WTC11 (cell line): ENCODE data around the gene ITPR2. TPM values are rescaled to one million over a fixed set of nuclear protein-coding genes. Genes with fewer than 3 reads are reported as not detected.

Experiments used
- ATAC-seq: fragments of 200-7000 bp; cut with Tn5 transposase; 2 replicates; pipeline ENCODE4 v1.10.0; 2021; ENCODE audit warnings: mild to moderate bottlenecking, moderate library complexity
- CTCF ChIA-PET: fragments of 300-600 bp; sonication (Branson Sonifier 250); formaldehyde crosslinking; loops from one replicate; lab custom pipeline; 2021; ENCODE audit warnings: antibody characterized with exemption; lab: Charles Lee
- POLR2A ChIA-PET: fragments of 350-600 bp; sonication (Branson Sonifier 250); formaldehyde crosslinking; loops from one replicate; lab custom pipeline; 2021; ENCODE audit warnings: antibody characterized with exemption; lab: Charles Lee
- DNase-seq: peaks from one replicate; pipeline ENCODE4 v3.0.0; 2021; ENCODE audit warnings: low spot score
- H3K27ac Mint-ChIP-seq: 2 replicates; pipeline ENCODE4 v1.8.0; 2021; ENCODE audit warnings: mixed read lengths
- H3K27me3 Mint-ChIP-seq: 2 replicates; pipeline ENCODE4 v1.8.0; 2021; ENCODE audit warnings: low read depth, mild to moderate bottlenecking, moderate library complexity, mixed read lengths
- H3K36me3 Mint-ChIP-seq: 2 replicates; pipeline ENCODE4 v1.8.0; 2021; ENCODE audit warnings: mixed read lengths
- H3K4me1 Mint-ChIP-seq: 2 replicates; pipeline ENCODE4 v1.8.0; 2022; ENCODE audit warnings: mixed read lengths
- H3K4me3 Mint-ChIP-seq: 2 replicates; pipeline ENCODE4 v1.8.0; 2021; ENCODE audit warnings: mild to moderate bottlenecking, moderate library complexity, mixed read lengths
- H3K9me3 Mint-ChIP-seq: 2 replicates; pipeline ENCODE4 v1.8.0; 2021; ENCODE audit warnings: mixed read lengths
- ATF3 ChIP-seq: sonication (generic); formaldehyde crosslinking; conservative IDR thresholded peaks from 2 replicates; pipeline ENCODE4 v1.8.1; 2022; ENCODE audit warnings: mild to moderate bottlenecking, missing genetic modification reagents
- ATF6 ChIP-seq: sonication (generic); formaldehyde crosslinking; IDR thresholded peaks from 2 replicates; pipeline ENCODE4 v1.8.1; 2023; ENCODE audit warnings: mild to moderate bottlenecking, missing genetic modification reagents
- CREM ChIP-seq: sonication (generic); formaldehyde crosslinking; IDR thresholded peaks from 2 replicates; pipeline ENCODE4 v1.8.1; 2022; ENCODE audit warnings: mild to moderate bottlenecking, missing genetic modification reagents, moderate library complexity
- E2F1 ChIP-seq: sonication (generic); formaldehyde crosslinking; IDR thresholded peaks from 2 replicates; pipeline ENCODE4 v1.8.0; 2022; ENCODE audit warnings: mild to moderate bottlenecking, missing genetic modification reagents
- ELF4 ChIP-seq: sonication (generic); formaldehyde crosslinking; IDR thresholded peaks from 2 replicates; pipeline ENCODE4 v1.8.1; 2022; ENCODE audit warnings: low read depth, mild to moderate bottlenecking, moderate library complexity, missing genetic modification reagents
- ESRRA ChIP-seq: sonication (generic); formaldehyde crosslinking; IDR thresholded peaks from 2 replicates; pipeline ENCODE4 v1.8.1; 2022; ENCODE audit warnings: mild to moderate bottlenecking, missing genetic modification reagents, borderline replicate concordance
- GRHL2 ChIP-seq: fragments of 250-450 bp; sonication (Bioruptor Pico); IDR thresholded peaks from 2 replicates; pipeline ENCODE4 v1.8.0; 2022; ENCODE audit warnings: mild to moderate bottlenecking, moderate library complexity; ENCODE audit not compliant: insufficient replicate concordance, severe bottlenecking
- IRF1 ChIP-seq: sonication (generic); formaldehyde crosslinking; IDR thresholded peaks from 2 replicates; pipeline ENCODE4 v1.8.0; 2023; ENCODE audit warnings: missing genetic modification reagents
- KAT7 ChIP-seq: sonication (generic); formaldehyde crosslinking; IDR thresholded peaks from 2 replicates; pipeline ENCODE4 v1.8.1; 2023; ENCODE audit warnings: missing genetic modification reagents, mild to moderate bottlenecking, borderline replicate concordance
- NR2C2 ChIP-seq: sonication (generic); formaldehyde crosslinking; IDR thresholded peaks from 2 replicates; pipeline ENCODE4 v1.8.0; 2022; ENCODE audit warnings: mild to moderate bottlenecking, missing genetic modification reagents
- RELA ChIP-seq: sonication (generic); formaldehyde crosslinking; IDR thresholded peaks from 2 replicates; pipeline ENCODE4 v1.8.1; 2022; ENCODE audit warnings: missing genetic modification reagents, mild to moderate bottlenecking, borderline replicate concordance
- STAT6 ChIP-seq: sonication (generic); formaldehyde crosslinking; conservative IDR thresholded peaks from 2 replicates; pipeline ENCODE4 v1.8.1; 2023; ENCODE audit warnings: mild to moderate bottlenecking, low read depth, missing genetic modification reagents, moderate library complexity
- TEAD1 ChIP-seq: sonication (generic); formaldehyde crosslinking; IDR thresholded peaks from 2 replicates; pipeline ENCODE4 v1.8.0; 2022; ENCODE audit warnings: mild to moderate bottlenecking, missing genetic modification reagents
- TEAD4 ChIP-seq: sonication (generic); formaldehyde crosslinking; IDR thresholded peaks from 2 replicates; pipeline ENCODE4 v1.8.0; 2022; ENCODE audit warnings: mild to moderate bottlenecking, missing genetic modification reagents
- USF1 ChIP-seq: sonication (generic); formaldehyde crosslinking; IDR thresholded peaks from 2 replicates; pipeline ENCODE4 v1.8.0; 2022; ENCODE audit warnings: mild to moderate bottlenecking, missing genetic modification reagents
- ZNF396 ChIP-seq: fragments of 250-450 bp; sonication (Bioruptor Pico); IDR thresholded peaks from 2 replicates; pipeline ENCODE4 v1.8.0; 2021; ENCODE audit warnings: mild to moderate bottlenecking, moderate library complexity, borderline replicate concordance
- ZNF512 ChIP-seq: sonication (generic); formaldehyde crosslinking; IDR thresholded peaks from 2 replicates; pipeline ENCODE4 v1.8.1; 2022; ENCODE audit warnings: missing genetic modification reagents, borderline replicate concordance
- ZNF532 ChIP-seq: fragments of 250-450 bp; sonication (Bioruptor Pico); IDR thresholded peaks from 2 replicates; pipeline ENCODE4 v1.9.0; 2021; ENCODE audit warnings: mild to moderate bottlenecking, borderline replicate concordance
- ZNF671 ChIP-seq: fragments of 250-450 bp; sonication (Bioruptor Pico); IDR thresholded peaks from 2 replicates; pipeline ENCODE4 v1.8.0; 2021; ENCODE audit warnings: mild to moderate bottlenecking
- total RNA-seq: library from RNA; stranded (reverse); gene quantifications from 3 replicates; pipeline ENCODE4 v1.2.3, GENCODE V29; 2021

ITPR2 gene
- total RNA-seq, 1 experiment from 2014 or later = 50.7 TPM

GRCh38 chr12:26530461-26530860 is 302.5 kb downstream of the ITPR2 start:
- Mint-ChIP-seq H3K4me3 (no peak overlapping the region), H3K27me3 (no peaks in the 10 kb centered on the region), H3K9me3 (peaks cover 13% of the 10 kb centered on the region), H3K4me1 (peaks cover 4% of the 10 kb centered on the region), H3K36me3 (peaks cover 13% of the 10 kb centered on the region), H3K27ac (no peak overlapping the region)
- no peak for ATAC-seq
- DNase-seq = no peak
- TF ChIP-seq ZNF532 (no peak), ZNF396 (CRISPR knock-in tag) (no peak), TEAD1 (no peak), IRF1 (CRISPR knock-in tag) (no peak), GRHL2 (no peak), USF1 (CRISPR knock-in tag) (no peak), ATF3 (CRISPR knock-in tag) (no peak), ATF6 (no peak), ESRRA (CRISPR knock-in tag) (no peak), ELF4 (CRISPR knock-in tag) (no peak), STAT6 (CRISPR knock-in tag) (no peak), CREM (CRISPR knock-in tag) (no peak), ZNF671 (CRISPR knock-in tag) (no peak)
- CTCF ChIA-PET = interaction anchor here (1.6 kb wide), 1 partner anchor 84 kb away, joined by 4 read pairs; no protein-coding TSS in a partner anchor
- POLR2A ChIA-PET = no interaction called here

GRCh38 chr12:26528943-26529342 is 304.1 kb downstream of the ITPR2 start:
- no peak for ATAC-seq
- Mint-ChIP-seq H3K4me1 (peaks cover 5% of the 10 kb centered on the region), H3K9me3 (peaks cover 22% of the 10 kb centered on the region), H3K27ac (no peak overlapping the region), H3K4me3 (no peak overlapping the region), H3K27me3 (no peaks in the 10 kb centered on the region), H3K36me3 (peaks cover 22% of the 10 kb centered on the region)
- no peak for DNase-seq
- ChIA-PET POLR2A (interaction anchor here (0.6 kb wide), 1 partner anchor 66 kb away, joined by 4 read pairs; no protein-coding TSS in a partner anchor), CTCF (no interaction called here)
- TF ChIP-seq RELA (CRISPR knock-in tag) (no peak), KAT7 (CRISPR knock-in tag) (no peak), ZNF512 (CRISPR knock-in tag) (no peak), CREM (CRISPR knock-in tag) (no peak), NR2C2 (no peak), E2F1 (CRISPR knock-in tag) (no peak), IRF1 (CRISPR knock-in tag) (no peak), TEAD4 (no peak), ATF3 (CRISPR knock-in tag) (no peak)
